B cell (primary cell): ENCODE measurements around the gene TM7SF3. TPM values are rescaled to one million over a fixed set of nuclear protein-coding genes. Genes with fewer than 3 reads are reported as not detected.

Source experiments
- ATAC-seq: fragments of 200-7000 bp; cut with Tn5 transposase; one replicate; pipeline ENCODE4 v1.10.0; 2021; ENCODE audit warnings: low read depth, mild to moderate bottlenecking, moderate number of reproducible peaks, moderate library complexity
- CTCF ChIA-PET: fragments of 350-600 bp; sonication (Branson Sonifier 250); formaldehyde crosslinking; loops from one replicate; lab custom pipeline; 2021; ENCODE audit warnings: antibody characterized with exemption, inconsistent platforms; lab: Charles Lee
- POLR2A ChIA-PET: fragments of 350-600 bp; sonication (Branson Sonifier 250); formaldehyde crosslinking; loops from one replicate; lab custom pipeline; 2021; ENCODE audit warnings: antibody characterized with exemption; lab: Charles Lee
- DNase-seq: peaks from one replicate; pipeline ENCODE4 v3.0.0; 2013
- H2AFZ ChIP-seq: 2 replicates; pipeline ENCODE4 v1.6.1; 2012; ENCODE audit warnings: mild to moderate bottlenecking, low read depth, low read length; ENCODE audit not compliant: insufficient read depth, poor library complexity, severe bottlenecking
- H3K27ac ChIP-seq, 2 donors: 1 replicate in 1 of 2; 2 replicates in 1 of 2; pipeline ENCODE4 v1.5.1; 2012 to 2013; ENCODE audit warnings: low read length in 2 of 2, mild to moderate bottlenecking in 2 of 2, moderate library complexity in 1 of 2
- H3K27me3 ChIP-seq, 4 experiments: fragments of 200-600 bp in 1 of 4; sonication (generic) in 1 of 4; replicated peaks in 1 of 4; 1 replicate in 2 of 4; 2 replicates in 2 of 4; pipeline versions ENCODE4 v1.6.1 to v1.7.0; 2013 to 2016; ENCODE audit warnings: low read length in 3 of 4, mild to moderate bottlenecking in 2 of 4, mixed read lengths in 1 of 4, moderate library complexity in 1 of 4; ENCODE audit not compliant: insufficient read depth in 4 of 4, control insufficient read depth in 3 of 4; ENCODE audit errors: control extremely low read depth in 1 of 4
- H3K36me3 ChIP-seq, 2 experiments: replicated peaks in 1 of 2; 1 replicate in 1 of 2; 2 replicates in 1 of 2; pipeline versions ENCODE4 v1.6.1 to v1.7.1; 2013; ENCODE audit warnings: low read length in 1 of 2; ENCODE audit not compliant: insufficient read depth in 2 of 2, control insufficient read depth in 1 of 2; ENCODE audit errors: control extremely low read depth in 1 of 2, extremely low read depth in 1 of 2
- H3K4me1 ChIP-seq, 2 donors: fragments of 200-600 bp in 1 of 2; sonication (generic) in 1 of 2; 1 replicate in 1 of 2; 2 replicates in 1 of 2; pipeline versions ENCODE4 v1.5.1 to v1.6.1; 2013 to 2017; ENCODE audit warnings: low read length in 2 of 2; ENCODE audit not compliant: control insufficient read depth in 2 of 2, insufficient read depth in 2 of 2
- H3K4me2 ChIP-seq: replicated peaks from 2 replicates; pipeline ENCODE3; 2012; ENCODE audit warnings: mild to moderate bottlenecking, low read depth, low read length; ENCODE audit not compliant: poor library complexity, severe bottlenecking
- H3K4me3 ChIP-seq, 5 experiments: fragments of 200-600 bp in 1 of 5; sonication (generic) in 1 of 5; 1 replicate in 3 of 5; 2 replicates in 2 of 5; pipeline versions ENCODE4 v1.5.1 to v1.7.0; 2011 to 2016; ENCODE audit warnings: low read length in 4 of 5, mild to moderate bottlenecking in 4 of 5, low read depth in 2 of 5, control low read depth in 1 of 5, moderate library complexity in 1 of 5; ENCODE audit not compliant: insufficient read depth in 1 of 5; ENCODE audit errors: control extremely low read depth in 1 of 5, extremely low read depth in 1 of 5
- H3K79me2 ChIP-seq: fragments of 200-600 bp; sonication (generic); one replicate; pipeline ENCODE4 v1.6.0; 2016; ENCODE audit warnings: low read length; ENCODE audit not compliant: control insufficient read depth, insufficient read depth
- H3K9ac ChIP-seq: fragments of 200-600 bp; sonication (generic); 2 replicates; pipeline ENCODE4 v1.6.1; 2017; ENCODE audit warnings: mild to moderate bottlenecking, low read length, moderate library complexity
- H3K9me3 ChIP-seq, 3 donors: one replicate each; pipeline versions ENCODE4 v1.6.1 to v1.7.1; 2013; ENCODE audit warnings: low read length in 2 of 3; ENCODE audit not compliant: control insufficient read depth in 2 of 3, insufficient read depth in 1 of 3; ENCODE audit errors: control extremely low read depth in 1 of 3
- H4K20me1 ChIP-seq: 2 replicates; pipeline ENCODE4 v1.6.0; 2012; ENCODE audit warnings: mild to moderate bottlenecking, low read length; ENCODE audit not compliant: insufficient read depth, control insufficient read depth, poor library complexity, severe bottlenecking
- H3K27ac Mint-ChIP-seq: one replicate; pipeline ENCODE4 v1.8.0; 2021; ENCODE audit warnings: mixed read lengths
- H3K27me3 Mint-ChIP-seq: one replicate; pipeline ENCODE4 v1.8.0; 2021; ENCODE audit warnings: mixed read lengths
- H3K4me1 Mint-ChIP-seq: one replicate; pipeline ENCODE4 v1.8.0; 2021; ENCODE audit warnings: mixed read lengths
- H3K4me3 Mint-ChIP-seq: one replicate; pipeline ENCODE4 v1.8.0; 2021; ENCODE audit warnings: mixed read lengths
- H3K9me3 Mint-ChIP-seq: one replicate; pipeline ENCODE4 v1.8.0; 2022; ENCODE audit warnings: mixed read lengths; ENCODE audit not compliant: insufficient read depth
- EZH2 ChIP-seq: IDR thresholded peaks from 2 replicates; pipeline ENCODE4 v1.6.1; 2012; ENCODE audit warnings: borderline replicate concordance, low read depth, mild to moderate bottlenecking, moderate library complexity, low read length; ENCODE audit not compliant: insufficient read depth, poor library complexity, severe bottlenecking
- WGBS: methylation state at CpG from one replicate; pipeline ENCODE4 v1.1.5; 2013; ENCODE audit warnings: missing lambda C conversion rate; ENCODE audit not compliant: insufficient coverage; 5-methylcytosine and 5-hydroxymethylcytosine counted together
- intact Hi-C: fragments of 100-400 bp; cut with micrococcal nuclease; formaldehyde crosslinking; loops from one replicate; pipeline ENCODE4 v1.10.0; 2022
- polyA plus RNA-seq: library from polyadenylated mRNA; depleted of rRNA; stranded (reverse); fragments of >200 nt; gene quantifications from 2 replicates; pipeline ENCODE4 v1.2.3, GENCODE V29; 2012
- total RNA-seq, 2 donors: library from RNA; stranded (reverse); fragments of 120-200 nt in 1 of 2; gene quantifications; 1 replicate in 1 of 2; 2 replicates in 1 of 2; pipeline versions ENCODE4 v1.2.3 to v1.2.4, GENCODE V29; 2013 to 2022
- TF ChIP-seq, protein P1 (sequence below): fragments of 200-600 bp; IDR thresholded peaks from one replicate; pipeline ENCODE4 v1.8.0; 2022; ENCODE audit warnings: antibody characterized with exemption, mild to moderate bottlenecking

Gene TM7SF3
- total and polyA plus RNA-seq, 2 donors (not counting 1 experiment from before 2014, with no cell fraction given): 24.5 to 33.5 TPM

DNA sequence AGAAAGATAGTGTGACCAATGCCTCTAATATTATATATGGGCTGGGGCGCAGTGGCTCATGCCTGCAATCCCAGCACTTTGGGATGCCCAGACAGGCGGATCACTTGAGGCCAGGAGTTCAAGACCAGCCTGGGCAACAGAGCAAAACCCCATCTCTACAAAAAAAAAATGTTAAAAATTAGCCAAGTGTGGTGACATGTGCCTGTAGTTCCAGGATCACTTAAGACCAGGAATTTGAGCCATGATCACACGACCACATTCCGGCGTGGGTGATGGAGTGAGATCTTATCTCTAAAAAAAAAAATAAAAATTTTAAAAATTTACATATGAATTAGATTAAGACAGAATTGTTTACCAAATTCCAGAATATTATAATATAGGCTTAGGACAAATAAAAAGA lies 12.0 kb downstream of the TM7SF3 start:
- peaks cover 13% of the 10 kb centered on the region for H4K20me1 ChIP-seq
- no peak overlapping the region for H3K4me2 ChIP-seq
- H3K36me3 ChIP-seq: peaks cover 3 to 16% of the 10 kb centered on the region in 2 experiments
- Mint-ChIP-seq H3K4me3 (no peak overlapping the region), H3K9me3 (no peaks in the 10 kb centered on the region), H3K27ac (no peak overlapping the region), H3K4me1 (peaks cover 52% of the 10 kb centered on the region), H3K27me3 (no peaks in the 10 kb centered on the region)
- no peak overlapping the region for H2AFZ ChIP-seq
- no peak for DNase-seq
- no peak overlapping the region for H3K4me3 ChIP-seq
- intact Hi-C loops: no loop called here
- peaks cover 50% of the 10 kb centered on the region for H3K79me2 ChIP-seq
- H3K27ac ChIP-seq: no peak overlapping the region
- H3K9ac ChIP-seq: no peak overlapping the region
- ChIA-PET CTCF (no interaction called here), POLR2A (interaction anchor here (0.5 kb wide), 1 partner anchor 98 kb away, joined by 5 read pairs; no protein-coding TSS in a partner anchor)
- H3K4me1 ChIP-seq: peaks cover 18 to 19% of the 10 kb centered on the region in 2 donors
- peaks cover 0 to 5% (median 0%) of the 10 kb centered on the region in 3 donors for H3K9me3 ChIP-seq
- no CpG with 5 or more reads among the region's 5 CpGs for WGBS
- TF ChIP-seq EZH2: no peak
- TF ChIP-seq, protein P1, sequence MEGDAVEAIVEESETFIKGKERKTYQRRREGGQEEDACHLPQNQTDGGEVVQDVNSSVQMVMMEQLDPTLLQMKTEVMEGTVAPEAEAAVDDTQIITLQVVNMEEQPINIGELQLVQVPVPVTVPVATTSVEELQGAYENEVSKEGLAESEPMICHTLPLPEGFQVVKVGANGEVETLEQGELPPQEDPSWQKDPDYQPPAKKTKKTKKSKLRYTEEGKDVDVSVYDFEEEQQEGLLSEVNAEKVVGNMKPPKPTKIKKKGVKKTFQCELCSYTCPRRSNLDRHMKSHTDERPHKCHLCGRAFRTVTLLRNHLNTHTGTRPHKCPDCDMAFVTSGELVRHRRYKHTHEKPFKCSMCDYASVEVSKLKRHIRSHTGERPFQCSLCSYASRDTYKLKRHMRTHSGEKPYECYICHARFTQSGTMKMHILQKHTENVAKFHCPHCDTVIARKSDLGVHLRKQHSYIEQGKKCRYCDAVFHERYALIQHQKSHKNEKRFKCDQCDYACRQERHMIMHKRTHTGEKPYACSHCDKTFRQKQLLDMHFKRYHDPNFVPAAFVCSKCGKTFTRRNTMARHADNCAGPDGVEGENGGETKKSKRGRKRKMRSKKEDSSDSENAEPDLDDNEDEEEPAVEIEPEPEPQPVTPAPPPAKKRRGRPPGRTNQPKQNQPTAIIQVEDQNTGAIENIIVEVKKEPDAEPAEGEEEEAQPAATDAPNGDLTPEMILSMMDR: no peak
- ATAC-seq: no peak
- H3K27me3 ChIP-seq: no peaks in the 10 kb centered on the region

DNA sequence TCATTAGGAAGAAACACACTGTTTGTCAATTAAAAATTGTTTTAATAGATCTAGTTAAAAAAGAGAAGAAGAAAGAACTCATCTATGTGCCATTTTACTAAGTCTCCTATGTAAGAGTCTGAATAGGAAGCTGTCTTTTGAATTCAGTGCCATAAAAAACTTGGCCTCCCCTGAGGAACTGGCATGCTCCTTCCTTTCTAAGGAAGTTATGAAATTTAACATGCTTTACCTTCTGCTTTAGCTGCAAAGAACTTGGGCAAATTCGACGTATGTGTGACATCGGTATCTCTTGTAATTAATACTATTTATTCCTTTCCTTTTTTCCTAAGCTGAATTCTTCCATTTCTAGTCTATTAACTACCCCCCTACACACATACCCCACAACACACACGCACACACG lies 12.5 kb downstream of the TM7SF3 start:
- ATAC-seq: no peak
- peaks cover 49% of the 10 kb centered on the region for H3K4me1 Mint-ChIP-seq
- Histone ChIP-seq H3K79me2 (peaks cover 46% of the 10 kb centered on the region), H3K4me3 (no peak overlapping the region), H3K9me3 (peaks cover 0 to 5% (median 0%) of the 10 kb centered on the region in 3 donors), H3K9ac (no peak overlapping the region), H3K27ac (no peak overlapping the region), H3K4me1 (peaks cover 16 to 19% of the 10 kb centered on the region in 2 donors), H3K4me2 (no peak overlapping the region), H3K36me3 (peaks cover 3 to 20% of the 10 kb centered on the region in 2 experiments), H2AFZ (no peak overlapping the region), H3K27me3 (no peaks in the 10 kb centered on the region), H4K20me1 (peaks cover 9% of the 10 kb centered on the region)
- no peak for DNase-seq
- ChIA-PET POLR2A (interaction anchor here (0.5 kb wide), 1 partner anchor 98 kb away, joined by 5 read pairs; no protein-coding TSS in a partner anchor), CTCF (interaction anchor here (0.9 to 1.2 kb wide), 2 partner anchors 15 to 117 kb away, joined by 3 to 5 read pairs; no protein-coding TSS in a partner anchor)
- TF ChIP-seq, protein P1: no peak
- TF ChIP-seq EZH2: no peak
- no peak overlapping the region for H3K4me3 Mint-ChIP-seq
- WGBS: no CpG with 5 or more reads among the region's 5 CpGs
- H3K27ac Mint-ChIP-seq: no peak overlapping the region
- intact Hi-C loops: no loop called here
- H3K27me3 Mint-ChIP-seq: no peaks in the 10 kb centered on the region
- H3K9me3 Mint-ChIP-seq: no peaks in the 10 kb centered on the region
